H9 (cell line): ENCODE measurements around the gene CCDC60. TPM values are rescaled to one million over a fixed set of nuclear protein-coding genes. Genes with fewer than 3 reads are reported as not detected.

Experiments
- DNase-seq: peaks from one replicate; pipeline ENCODE4 v3.0.0-alpha.2; 2017
- H2AFZ ChIP-seq: one replicate; pipeline ENCODE4 v1.6.1; 2013; ENCODE audit warnings: mild to moderate bottlenecking, low read length, control low read depth, moderate library complexity
- H2AK5ac ChIP-seq: 2 replicates; pipeline ENCODE4 v1.6.1; 2013; ENCODE audit warnings: low read length, control low read depth, mixed read lengths; ENCODE audit not compliant: insufficient read length
- H2BK120ac ChIP-seq: one replicate; pipeline ENCODE4 v1.6.1; 2013; ENCODE audit warnings: low read depth, mild to moderate bottlenecking, low read length, control low read depth, inconsistent platforms; ENCODE audit not compliant: poor library complexity, severe bottlenecking
- H2BK12ac ChIP-seq: 2 replicates; pipeline ENCODE4 v1.6.1; 2013; ENCODE audit warnings: low read length, control low read depth, mixed read lengths, low read depth; ENCODE audit not compliant: insufficient read length
- H2BK15ac ChIP-seq: 2 replicates; pipeline ENCODE4 v1.6.1; 2013; ENCODE audit warnings: low read depth, low read length, control low read depth
- H2BK20ac ChIP-seq: one replicate; pipeline ENCODE4 v1.6.1; 2013; ENCODE audit warnings: low read depth, mild to moderate bottlenecking, low read length, control low read depth, inconsistent platforms; ENCODE audit not compliant: poor library complexity, severe bottlenecking
- H2BK5ac ChIP-seq: 2 replicates; pipeline ENCODE4 v1.6.1; 2013; ENCODE audit warnings: low read length, control low read depth, mixed read lengths; ENCODE audit not compliant: insufficient read length
- H3K14ac ChIP-seq: 2 replicates; pipeline ENCODE4 v1.6.1; 2013; ENCODE audit warnings: low read length, control low read depth; ENCODE audit not compliant: insufficient read depth
- H3K18ac ChIP-seq: 2 replicates; pipeline ENCODE4 v1.6.1; 2013; ENCODE audit warnings: low read depth, mild to moderate bottlenecking, mixed read lengths, low read length, control low read depth; ENCODE audit not compliant: insufficient read length
- H3K23ac ChIP-seq: 2 replicates; pipeline ENCODE4 v1.6.1; 2013; ENCODE audit warnings: low read length, control low read depth, mixed read lengths, low read depth; ENCODE audit not compliant: insufficient read length
- H3K23me2 ChIP-seq: 2 replicates; pipeline ENCODE4 v1.6.1; 2013; ENCODE audit warnings: low read depth, mild to moderate bottlenecking, mixed read lengths, low read length, control low read depth; ENCODE audit not compliant: insufficient read length, poor library complexity, severe bottlenecking
- H3K27ac ChIP-seq: 2 replicates; pipeline ENCODE4 v1.5.1; 2013; ENCODE audit warnings: low read length, control low read depth, mixed read lengths, low read depth; ENCODE audit not compliant: insufficient read length
- H3K27me3 ChIP-seq: 2 replicates; pipeline ENCODE4 v1.6.1; 2013; ENCODE audit warnings: low read length, control low read depth, inconsistent platforms; ENCODE audit not compliant: insufficient read depth
- H3K4ac ChIP-seq: 2 replicates; pipeline ENCODE4 v1.6.1; 2013; ENCODE audit warnings: low read depth, mild to moderate bottlenecking, control low read depth, inconsistent platforms, low read length, moderate library complexity
- H3K4me1 ChIP-seq: 2 replicates; pipeline ENCODE4 v1.6.1; 2013; ENCODE audit warnings: low read length, control low read depth, inconsistent platforms; ENCODE audit not compliant: insufficient read depth
- H3K4me2 ChIP-seq: 2 replicates; pipeline ENCODE4 v1.6.1; 2013; ENCODE audit warnings: low read length, control low read depth, mixed read lengths; ENCODE audit not compliant: insufficient read length, insufficient read depth
- H3K56ac ChIP-seq: 2 replicates; pipeline ENCODE4 v1.6.1; 2013; ENCODE audit warnings: low read depth, mild to moderate bottlenecking, mixed read lengths, low read length, control low read depth; ENCODE audit not compliant: insufficient read length
- H3K79me1 ChIP-seq: 2 replicates; pipeline ENCODE4 v1.6.1; 2013; ENCODE audit warnings: low read depth, mild to moderate bottlenecking, moderate library complexity, low read length, control low read depth, inconsistent platforms; ENCODE audit not compliant: insufficient read depth, poor library complexity, severe bottlenecking
- H3K79me2 ChIP-seq: 2 replicates; pipeline ENCODE4 v1.6.1; 2013; ENCODE audit warnings: low read length, control low read depth, inconsistent platforms; ENCODE audit not compliant: insufficient read depth
- H3K9ac ChIP-seq: 2 replicates; pipeline ENCODE4 v1.6.1; 2013; ENCODE audit warnings: low read length, control low read depth, mixed read lengths; ENCODE audit not compliant: insufficient read length; ENCODE audit errors: extremely low read depth
- H3K9me3 ChIP-seq: one replicate; pipeline ENCODE4 v1.6.1; 2013; ENCODE audit warnings: low read depth, low read length, inconsistent platforms; ENCODE audit not compliant: control insufficient read depth
- H3T11ph ChIP-seq: one replicate; pipeline ENCODE4 v1.6.1; 2013; ENCODE audit warnings: mild to moderate bottlenecking, low read length, control low read depth, inconsistent platforms
- H4K20me1 ChIP-seq: one replicate; pipeline ENCODE4 v1.6.1; 2013; ENCODE audit not compliant: control insufficient read depth, insufficient read length, insufficient read depth
- H4K5ac ChIP-seq: 2 replicates; pipeline ENCODE4 v1.6.1; 2013; ENCODE audit warnings: low read depth, mild to moderate bottlenecking, mixed read lengths, low read length, control low read depth; ENCODE audit not compliant: insufficient read length
- H4K8ac ChIP-seq: replicated peaks from 2 replicates; pipeline ENCODE4 v1.6.1; 2013; ENCODE audit warnings: low read length, control low read depth, mixed read lengths, low read depth; ENCODE audit not compliant: insufficient read length
- H4K91ac ChIP-seq: 2 replicates; pipeline ENCODE4 v1.6.1; 2013; ENCODE audit warnings: low read depth, mild to moderate bottlenecking, moderate library complexity, mixed read lengths, low read length, control low read depth; ENCODE audit not compliant: insufficient read length
- H3K27ac Mint-ChIP-seq, 3 experiments: 2 replicates in 2 of 3; 3 replicates in 1 of 3; pipeline ENCODE4 v1.8.0; 2020 to 2021; ENCODE audit warnings: mixed read lengths in 3 of 3, mild to moderate bottlenecking in 1 of 3, moderate library complexity in 1 of 3
- H3K27me3 Mint-ChIP-seq: 2 replicates; pipeline ENCODE4 v1.8.0; 2021; ENCODE audit warnings: low read depth, mild to moderate bottlenecking, moderate library complexity, mixed read lengths
- H3K36me3 Mint-ChIP-seq, 3 experiments: 2 replicates in 2 of 3; 3 replicates in 1 of 3; pipeline ENCODE4 v1.8.0; 2020 to 2021; ENCODE audit warnings: low read depth in 3 of 3, mixed read lengths in 3 of 3; ENCODE audit not compliant: insufficient read depth in 1 of 3
- H3K4me1 Mint-ChIP-seq, 2 experiments: 2 replicates each; pipeline ENCODE4 v1.8.0; 2020; ENCODE audit warnings: mixed read lengths in 2 of 2
- H3K4me3 Mint-ChIP-seq, 2 experiments: 2 replicates in 1 of 2; 3 replicates in 1 of 2; pipeline ENCODE4 v1.8.0; 2020 to 2021; ENCODE audit warnings: mild to moderate bottlenecking in 2 of 2, mixed read lengths in 2 of 2, moderate library complexity in 1 of 2
- H3K9me3 Mint-ChIP-seq, 2 experiments: 2 replicates in 1 of 2; 3 replicates in 1 of 2; pipeline ENCODE4 v1.8.0; 2020; ENCODE audit warnings: mild to moderate bottlenecking in 2 of 2, mixed read lengths in 2 of 2, moderate library complexity in 1 of 2
- CTCF ChIP-seq: fragments of 200-600 bp; sonication (generic); conservative IDR thresholded peaks from 3 replicates; pipeline ENCODE4 v1.8.0; 2021; ENCODE audit warnings: antibody characterized with exemption, mild to moderate bottlenecking
- WGBS: extraction: QIAGEN DNeasy Blood & Tissue Kit; methylation state at CpG from one replicate; pipeline ENCODE4 v1.1.7; 2013; ENCODE audit warnings: missing lambda C conversion rate, low lambda C conversion rate, mixed read lengths; ENCODE audit not compliant: insufficient read length; ENCODE audit errors: extremely low coverage; 5-methylcytosine and 5-hydroxymethylcytosine counted together
- total RNA-seq: library from RNA; stranded (reverse); gene quantifications from 2 replicates; pipeline ENCODE4 v1.2.1, GENCODE V29; 2021

Gene CCDC60
- total RNA-seq, 1 experiment from 2014 or later, result 0.44 TPM

- Mint-ChIP-seq H3K27me3 (peaks cover 7% of the 10 kb centered on the region), H3K4me1 (peaks cover 20 to 25% of the 10 kb centered on the region in 2 experiments), H3K27ac (no peak overlapping the region; a peak in 1 of 7 replicates), H3K36me3 (no peaks in the 10 kb centered on the region), H3K9me3 (no peaks in the 10 kb centered on the region; a peak in 1 of 5 replicates), H3K4me3 (no peak overlapping the region)
- Histone ChIP-seq H3K27me3 (no peaks in the 10 kb centered on the region), H2BK5ac (no peak overlapping the region), H2BK20ac (no peak overlapping the region), H3K9me3 (no peaks in the 10 kb centered on the region), H3K79me2 (no peaks in the 10 kb centered on the region), H3K27ac (no peak overlapping the region), H3K23me2 (no peaks in the 10 kb centered on the region), H2BK12ac (no peak overlapping the region), H3K14ac (no peak overlapping the region), H4K20me1 (no peaks in the 10 kb centered on the region), H4K5ac (no peak overlapping the region), H2AFZ (no peak overlapping the region), H2BK15ac (no peak overlapping the region), H3K18ac (no peak overlapping the region), H2BK120ac (no peak overlapping the region), H4K8ac (no peak overlapping the region), H3K23ac (no peak overlapping the region), H3T11ph (no peak overlapping the region), H3K4me2 (no peak overlapping the region), H3K4ac (no peak overlapping the region), H3K79me1 (no peaks in the 10 kb centered on the region), H3K9ac (no peak overlapping the region), H2AK5ac (no peak overlapping the region), H4K91ac (no peak overlapping the region), H3K4me1 (no peaks in the 10 kb centered on the region), H3K56ac (no peak overlapping the region)
- TF ChIP-seq CTCF, result no peak
- WGBS, result no CpG with 5 or more reads among the region's 4 CpGs
- DNase-seq, result no peak
These were observed 74.5 kb downstream of the CCDC60 start for GRCh38 chr12:119409043-119409442.
